ENCODE measurements around the gene ASXL2.
A peak's percentile ranks its signal among the peaks of the same experiment; 100 is the strongest.

ASXL2 gene

GRCh38 chr2:25725877-25726276 lies 152.4 kb downstream of the ASXL2 start:
- DNase-seq = no peak

GRCh38 chr2:25724756-25725155 lies 153.5 kb downstream of the ASXL2 start:
- no peak for DNase-seq

- no peak for DNase-seq
These were observed 156.1 kb downstream of the ASXL2 start for GRCh38 chr2:25722224-25722623.

GRCh38 chr2:25720575-25720974 lies 157.7 kb downstream of the ASXL2 start:
- DNase-seq = no peak

GRCh38 chr2:25714740-25715139 lies 163.5 kb downstream of the ASXL2 start:
- no peak for DNase-seq

- DNase-seq = no peak
These were observed 165.8 kb downstream of the ASXL2 start for GRCh38 chr2:25712455-25712854.

GRCh38 chr2:25711675-25712354 lies 166.5 kb downstream of the ASXL2 start:
- no peak for DNase-seq

- DNase-seq = no peak
These were observed 167.5 kb downstream of the ASXL2 start for GRCh38 chr2:25710750-25711149.

- no peak for DNase-seq
These were observed 168.9 kb downstream of the ASXL2 start for GRCh38 chr2:25709349-25709748.

- DNase-seq = peak; percentile 21
These were observed 170.2 kb downstream of the ASXL2 start for GRCh38 chr2:25707927-25708590.

GRCh38 chr2:25705575-25705974 lies 172.7 kb downstream of the ASXL2 start:
- DNase-seq = peak; percentile 21

GRCh38 chr2:25701801-25702200 lies 176.5 kb downstream of the ASXL2 start:
- no peak for DNase-seq

GRCh38 chr2:25700221-25700660 lies 178.0 kb downstream of the ASXL2 start:
- DNase-seq = peak; percentile 64

- DNase-seq = no peak
These were observed 179.1 kb downstream of the ASXL2 start for GRCh38 chr2:25699216-25699615.

- no peak for DNase-seq
These were observed 179.5 kb downstream of the ASXL2 start for GRCh38 chr2:25698752-25699151.

- DNase-seq = peak; percentile 45
These were observed 180.5 kb downstream of the ASXL2 start for GRCh38 chr2:25697559-25698341.

GRCh38 chr2:25692737-25693445 lies 185.4 kb downstream of the ASXL2 start:
- no peak for DNase-seq

- DNase-seq = no peak
These were observed 186.1 kb downstream of the ASXL2 start for GRCh38 chr2:25692143-25692542.

- no peak for DNase-seq
These were observed 188.2 kb downstream of the ASXL2 start for GRCh38 chr2:25690058-25690457.

GRCh38 chr2:25688236-25688635 lies 190.1 kb downstream of the ASXL2 start:
- DNase-seq = no peak

GRCh38 chr2:25685741-25686140 lies 192.5 kb downstream of the ASXL2 start:
- DNase-seq = no peak

- no peak for DNase-seq
These were observed 193.5 kb downstream of the ASXL2 start for GRCh38 chr2:25684577-25685473.
